Midbrain (tissue), 1 donor: ENCODE data around the gene DOCK3.
"Not testable (repeated sequence)": the region's sequence is repeated elsewhere in the genome, so short reads cannot be mapped to it uniquely, and the experiment has no call there.

Experiments
- DNase-seq: peaks from one replicate; lab custom pipeline; 2025; lab: John Stamatoyannopoulos, UW

DOCK3 gene

GRCh38 chr3:51102396-51102795, 427.7 kb downstream of the DOCK3 start:
- DNase-seq = no peak

DNA sequence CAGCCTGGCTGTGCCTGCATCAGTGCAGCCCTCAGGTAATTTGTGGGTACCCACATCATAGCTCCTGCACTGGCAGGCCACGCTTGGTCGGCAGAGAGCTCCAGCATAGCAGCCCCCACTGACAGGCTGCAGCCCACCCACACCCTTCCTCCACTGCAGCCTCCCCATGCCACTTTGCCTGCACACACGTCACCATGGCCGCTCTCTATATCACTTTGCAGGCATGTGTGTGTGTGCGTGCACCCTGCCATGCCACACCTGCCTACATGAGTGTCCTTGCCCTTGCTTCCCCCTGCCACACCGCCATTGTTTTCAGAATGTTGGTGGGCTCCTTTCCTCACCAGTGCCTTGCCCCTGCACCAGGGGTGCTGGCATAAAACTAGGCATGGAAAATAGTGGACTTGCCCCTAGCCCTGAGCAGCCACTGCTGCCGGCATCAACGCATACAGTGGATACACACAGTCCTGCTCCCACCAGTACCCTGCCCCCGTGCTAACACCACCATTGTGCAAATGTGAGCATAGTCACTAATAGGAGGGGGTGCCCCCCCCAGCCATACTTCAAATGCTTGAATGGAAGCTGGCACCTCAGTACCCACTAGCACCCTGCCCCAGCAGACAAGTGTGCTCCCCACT, 431.6 kb downstream of the DOCK3 start:
- DNase-seq = no peak

- no peak for DNase-seq
Measured at GRCh38 chr3:51110586-51110985, 435.9 kb downstream of the DOCK3 start.

- DNase-seq = no peak
Measured at GRCh38 chr3:51122944-51123343, 448.2 kb downstream of the DOCK3 start.

- DNase-seq = no peak
Measured at GRCh38 chr3:51123531-51123930, 448.8 kb downstream of the DOCK3 start.

GRCh38 chr3:51131607-51132006, 456.9 kb downstream of the DOCK3 start:
- DNase-seq = not testable (repeated sequence)

- no peak for DNase-seq
Measured at GRCh38 chr3:51137715-51138114, 463.0 kb downstream of the DOCK3 start.

DNA sequence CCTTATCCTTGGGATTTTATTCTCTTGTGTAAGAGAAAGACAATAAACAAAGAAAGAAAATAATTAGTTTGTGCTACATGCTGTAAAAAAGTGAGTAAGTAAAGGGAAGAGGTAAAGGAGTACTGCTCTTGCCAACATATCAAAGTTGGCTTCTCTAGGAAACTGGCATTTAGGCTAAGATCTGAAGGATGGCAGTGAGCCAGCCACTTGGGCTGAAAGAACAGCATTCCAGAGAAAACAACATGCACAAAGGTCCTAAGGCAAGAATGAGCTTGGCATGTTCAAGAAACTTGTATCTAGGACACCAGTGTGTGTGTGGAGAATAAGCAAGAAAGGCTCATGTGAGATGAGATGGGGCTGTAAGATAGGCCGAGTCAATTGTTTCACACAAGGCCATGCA, 464.9 kb downstream of the DOCK3 start:
- no peak for DNase-seq

DNA sequence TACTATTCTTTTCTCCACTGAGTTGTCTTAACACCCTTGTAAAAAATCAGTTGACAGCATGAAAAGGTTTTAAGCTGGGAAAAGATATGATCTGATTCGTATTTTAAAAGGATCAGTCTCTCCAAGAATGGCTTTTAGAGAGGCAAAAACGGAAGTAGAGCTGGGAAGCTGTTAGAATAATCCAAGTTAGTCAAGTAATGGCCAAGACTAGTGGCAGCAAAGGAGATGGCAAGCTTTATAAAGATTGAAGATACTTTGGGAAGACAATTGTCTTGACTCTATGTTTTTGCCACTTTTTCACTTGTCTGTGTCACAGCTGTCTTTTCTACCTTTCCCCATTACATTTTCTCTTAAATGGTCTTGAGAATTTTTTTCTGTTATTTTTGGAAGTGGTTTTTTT, 466.8 kb downstream of the DOCK3 start:
- no peak for DNase-seq

DNA sequence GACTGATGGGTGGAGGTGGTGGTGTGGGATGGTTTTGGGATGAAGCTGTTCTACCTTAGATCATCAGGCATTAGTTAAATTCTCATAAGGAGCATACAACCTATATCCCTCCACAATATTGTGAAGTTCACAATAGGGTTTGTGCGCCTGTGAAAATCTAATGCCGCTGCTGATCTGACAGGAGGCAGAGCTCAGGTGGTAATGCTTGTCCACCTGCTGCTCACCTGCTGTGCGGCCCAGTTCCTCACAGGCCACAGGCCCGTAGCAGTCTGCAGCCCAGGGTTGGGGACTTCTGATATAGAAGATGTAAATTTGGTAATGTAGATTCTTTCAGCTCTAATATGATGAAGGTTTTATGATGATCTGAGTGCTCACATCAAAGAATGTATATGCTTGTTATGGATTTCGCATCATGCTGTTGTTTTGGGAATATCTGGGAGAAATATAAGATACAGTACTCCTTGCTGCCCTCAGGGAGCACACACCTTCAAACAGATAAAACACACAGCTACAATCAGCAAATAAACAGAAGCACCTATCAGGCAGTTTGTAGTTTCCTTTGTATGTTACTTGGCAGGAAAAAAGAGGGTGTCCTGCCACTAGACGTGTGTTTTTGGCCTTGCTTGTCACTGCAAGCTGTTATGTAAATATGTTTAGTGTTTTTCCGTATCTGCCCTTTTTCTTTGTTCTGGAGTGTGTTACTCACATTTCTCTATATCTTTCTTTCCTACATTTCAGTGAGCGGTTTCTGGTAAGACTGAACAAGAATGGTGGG, 471.3 kb downstream of the DOCK3 start:
- no peak for DNase-seq

GRCh38 chr3:51146781-51147180, 472.1 kb downstream of the DOCK3 start:
- no peak for DNase-seq

- no peak for DNase-seq
Measured at GRCh38 chr3:51156147-51156546, 481.4 kb downstream of the DOCK3 start.

- no peak for DNase-seq
Measured at GRCh38 chr3:51163051-51163450, 488.3 kb downstream of the DOCK3 start.

GRCh38 chr3:51173518-51174271, 499.0 kb downstream of the DOCK3 start:
- DNase-seq = no peak

DNA sequence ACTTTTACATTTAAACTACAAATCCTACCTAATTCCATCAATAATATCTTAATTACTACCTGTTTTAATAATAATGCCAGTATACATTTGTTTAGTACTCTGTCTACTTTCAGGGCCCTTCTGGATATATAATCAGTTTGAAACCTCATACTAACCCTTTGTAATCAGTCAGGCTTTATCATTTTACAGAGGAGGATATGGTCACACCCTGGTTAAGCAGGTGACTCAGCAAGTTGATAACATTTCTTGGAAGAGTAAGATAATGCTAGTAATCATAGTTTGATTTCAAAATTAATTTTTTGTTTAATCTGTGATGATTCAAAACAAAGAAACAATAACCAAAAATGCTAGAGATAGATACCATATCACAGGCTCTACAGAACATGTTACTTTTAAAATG, 502.2 kb downstream of the DOCK3 start:
- DNase-seq = no peak

- DNase-seq = not testable (repeated sequence)
Measured at GRCh38 chr3:51186446-51186845, 511.7 kb downstream of the DOCK3 start.

GRCh38 chr3:51190199-51190598, 515.5 kb downstream of the DOCK3 start:
- no peak for DNase-seq

- DNase-seq = no peak
Measured at GRCh38 chr3:51190827-51191226, 516.1 kb downstream of the DOCK3 start.

- no peak for DNase-seq
Measured at GRCh38 chr3:51191768-51192167, 517.0 kb downstream of the DOCK3 start.

DNA sequence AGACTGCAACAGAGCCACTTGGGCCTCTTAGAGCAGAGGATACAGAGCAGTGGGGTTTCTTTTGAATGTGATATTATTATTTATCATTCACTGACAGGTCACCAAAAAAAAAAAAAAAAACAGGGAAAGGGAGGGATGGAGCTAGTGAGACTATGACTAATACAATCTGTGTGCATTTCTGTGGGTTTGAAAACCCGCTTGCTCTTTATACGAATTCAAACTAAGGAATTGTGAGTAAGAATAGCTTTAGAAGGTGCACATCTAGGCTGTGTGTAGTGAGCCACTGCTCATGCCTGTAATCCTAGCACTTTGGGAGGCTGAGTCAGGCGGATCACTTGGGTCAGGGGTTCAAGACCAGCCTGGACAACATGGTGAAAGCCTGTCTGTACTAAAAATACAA, 523.8 kb downstream of the DOCK3 start:
- no peak for DNase-seq

DNA sequence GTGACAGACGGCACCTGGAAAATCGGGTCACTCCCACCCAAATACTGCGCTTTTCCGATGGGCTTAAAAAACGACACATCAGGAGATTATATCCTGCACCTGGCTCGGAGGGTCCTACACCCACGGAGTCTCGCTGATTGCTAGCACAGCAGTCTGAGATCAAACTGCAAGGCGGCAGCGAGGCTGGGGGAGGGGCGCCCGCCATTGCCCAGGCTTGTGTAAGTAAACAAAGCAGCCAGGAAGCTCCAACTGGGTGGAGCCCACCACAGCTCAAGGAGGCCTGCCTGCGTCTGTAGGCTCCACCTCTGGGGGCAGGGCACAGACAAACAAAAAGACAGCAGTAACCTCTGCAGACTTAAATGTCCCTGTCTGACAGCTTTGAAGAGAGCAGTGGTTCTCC, 524.6 kb downstream of the DOCK3 start:
- not testable (repeated sequence) for DNase-seq

DNA sequence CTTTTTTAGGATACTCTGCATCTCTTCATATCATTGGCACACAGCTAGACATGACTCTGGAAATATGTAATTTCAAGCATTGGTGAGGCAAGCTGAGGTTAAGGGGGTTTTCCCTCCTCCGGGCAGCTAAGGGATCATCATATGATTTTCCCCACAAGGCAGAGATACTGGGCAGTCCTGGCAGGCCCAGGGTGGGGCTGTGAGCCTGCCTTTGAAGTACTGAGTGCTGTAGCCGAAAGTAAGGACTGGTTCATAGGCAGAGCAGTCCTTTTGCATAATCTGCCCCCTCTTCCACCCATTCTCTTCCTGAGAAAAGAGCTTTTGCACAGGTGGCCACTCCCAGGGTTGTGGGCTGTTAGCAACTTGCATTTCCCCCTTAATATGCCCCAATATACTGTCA, 541.6 kb downstream of the DOCK3 start:
- DNase-seq = no peak

DNA sequence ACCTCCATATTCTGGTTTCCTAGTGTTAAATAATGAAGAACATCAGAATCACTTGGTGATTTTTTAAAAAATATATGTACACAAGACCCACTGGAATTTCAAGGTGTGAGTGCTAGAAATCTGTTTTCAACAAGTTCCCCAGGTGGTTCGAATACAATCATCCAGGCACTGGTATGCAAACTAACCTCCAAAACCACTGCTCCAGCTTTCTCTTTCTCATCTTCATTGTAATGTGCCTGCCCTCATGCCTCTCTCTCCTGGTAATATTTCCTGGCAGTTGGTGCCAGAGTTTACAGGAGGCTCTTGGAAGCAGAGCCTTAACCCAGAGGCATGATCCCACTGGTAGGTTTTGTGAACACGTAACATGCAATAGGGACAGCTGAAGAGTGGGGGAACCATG, 547.2 kb downstream of the DOCK3 start:
- no peak for DNase-seq
